Ishikawa (cell line): Measurements from ENCODE around the gene MED26.

Experiments used
- CEBPB ChIP-seq: IDR thresholded peaks from 2 replicates; pipeline ENCODE4 v1.6.1; 2012
- EP300 ChIP-seq: IDR thresholded peaks from 2 replicates; pipeline ENCODE4 v1.6.1; 2012; ENCODE audit warnings: borderline replicate concordance
- FOXM1 ChIP-seq: IDR thresholded peaks from 2 replicates; pipeline ENCODE4 v1.6.1; 2012; ENCODE audit warnings: low read depth, borderline replicate concordance
- MAX ChIP-seq: IDR thresholded peaks from 2 replicates; pipeline ENCODE4 v1.6.1; 2012
- NFIC ChIP-seq: IDR thresholded peaks from 2 replicates; pipeline ENCODE4 v1.6.1; 2012
- RAD21 ChIP-seq: IDR thresholded peaks from 2 replicates; pipeline ENCODE4 v1.6.1; 2012; ENCODE audit warnings: low read depth
- REST ChIP-seq: IDR thresholded peaks from 2 replicates; pipeline ENCODE4 v1.6.1; 2012; ENCODE audit warnings: low read depth, mild to moderate bottlenecking
- TAF1 ChIP-seq: IDR thresholded peaks from 2 replicates; pipeline ENCODE4 v1.6.1; 2012; ENCODE audit warnings: low read depth, mild to moderate bottlenecking
- TCF12 ChIP-seq: IDR thresholded peaks from 2 replicates; pipeline ENCODE4 v1.6.1; 2012; ENCODE audit warnings: low read depth
- TEAD4 ChIP-seq: IDR thresholded peaks from 2 replicates; pipeline ENCODE4 v1.6.1; 2012
- YY1 ChIP-seq: IDR thresholded peaks from 2 replicates; pipeline ENCODE4 v1.6.1; 2012; ENCODE audit warnings: low read depth
- ZBTB7A ChIP-seq: IDR thresholded peaks from 2 replicates; pipeline ENCODE4 v1.6.1; 2012; ENCODE audit warnings: low read depth
- TF ChIP-seq, protein P1 (sequence below): IDR thresholded peaks from 2 replicates; pipeline ENCODE4 v1.6.1; 2012

- TF ChIP-seq, protein P1, sequence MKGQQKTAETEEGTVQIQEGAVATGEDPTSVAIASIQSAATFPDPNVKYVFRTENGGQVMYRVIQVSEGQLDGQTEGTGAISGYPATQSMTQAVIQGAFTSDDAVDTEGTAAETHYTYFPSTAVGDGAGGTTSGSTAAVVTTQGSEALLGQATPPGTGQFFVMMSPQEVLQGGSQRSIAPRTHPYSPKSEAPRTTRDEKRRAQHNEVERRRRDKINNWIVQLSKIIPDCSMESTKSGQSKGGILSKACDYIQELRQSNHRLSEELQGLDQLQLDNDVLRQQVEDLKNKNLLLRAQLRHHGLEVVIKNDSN: no peak
- no peak for TF ChIP-seq RAD21
- no peak for TF ChIP-seq EP300
- TF ChIP-seq REST: no peak
- TF ChIP-seq CEBPB: no peak
- no peak for TF ChIP-seq NFIC
- TF ChIP-seq TAF1: no peak
- no peak for TF ChIP-seq ZBTB7A
- TF ChIP-seq YY1: no peak
- TF ChIP-seq MAX: no peak
- TF ChIP-seq TCF12: no peak
- no peak for TF ChIP-seq FOXM1
- TF ChIP-seq TEAD4: no peak
These were observed 56.1 kb downstream of the MED26 start for GRCh38 chr19:16571822-16572331.
